Subcutaneous abdominal adipose tissue (tissue), 5 donors: ENCODE data around the gene FAM171A2.

Experiments used
- H3K27ac ChIP-seq: one replicate; pipeline ENCODE4 v1.7.0; 2013; ENCODE audit warnings: low read depth, mild to moderate bottlenecking, inconsistent platforms, low read length, moderate library complexity
- H3K27me3 ChIP-seq, 5 donors: one replicate each; pipeline ENCODE4 v1.7.0; 2013; ENCODE audit warnings: low read length in 5 of 5, inconsistent platforms in 1 of 5; ENCODE audit not compliant: control insufficient read depth in 5 of 5, insufficient read depth in 4 of 5
- H3K36me3 ChIP-seq, 5 donors: one replicate each; pipeline ENCODE4 v1.7.0; 2013; ENCODE audit warnings: low read length in 5 of 5; ENCODE audit not compliant: control insufficient read depth in 5 of 5, insufficient read depth in 5 of 5
- H3K4me1 ChIP-seq, 5 donors: one replicate each; pipeline ENCODE4 v1.7.0; 2013; ENCODE audit warnings: low read length in 5 of 5, mild to moderate bottlenecking in 3 of 5, moderate library complexity in 1 of 5; ENCODE audit not compliant: control insufficient read depth in 5 of 5, insufficient read depth in 5 of 5
- H3K4me3 ChIP-seq, 5 donors: one replicate each; pipeline ENCODE4 v1.7.0; 2013; ENCODE audit warnings: low read length in 5 of 5, low read depth in 1 of 5
- H3K9ac ChIP-seq, 5 donors: one replicate each; pipeline ENCODE4 v1.7.0; 2013; ENCODE audit warnings: low read length in 5 of 5, mild to moderate bottlenecking in 4 of 5, moderate library complexity in 3 of 5
- H3K9me3 ChIP-seq, 5 donors: one replicate each; pipeline ENCODE4 v1.7.0; 2013; ENCODE audit warnings: low read length in 5 of 5; ENCODE audit not compliant: control insufficient read depth in 5 of 5
- donor health status: healthy.
- donor health status: healthy.
- donor health status: healthy.
- donor health status: healthy.
- donor health status: healthy.

The FAM171A2 gene

GRCh38 chr17:44315760-44316731, 47.6 kb downstream of the FAM171A2 start:
- H3K27ac ChIP-seq, result no peak overlapping the region
- no peak overlapping the region for H3K4me3 ChIP-seq

DNA sequence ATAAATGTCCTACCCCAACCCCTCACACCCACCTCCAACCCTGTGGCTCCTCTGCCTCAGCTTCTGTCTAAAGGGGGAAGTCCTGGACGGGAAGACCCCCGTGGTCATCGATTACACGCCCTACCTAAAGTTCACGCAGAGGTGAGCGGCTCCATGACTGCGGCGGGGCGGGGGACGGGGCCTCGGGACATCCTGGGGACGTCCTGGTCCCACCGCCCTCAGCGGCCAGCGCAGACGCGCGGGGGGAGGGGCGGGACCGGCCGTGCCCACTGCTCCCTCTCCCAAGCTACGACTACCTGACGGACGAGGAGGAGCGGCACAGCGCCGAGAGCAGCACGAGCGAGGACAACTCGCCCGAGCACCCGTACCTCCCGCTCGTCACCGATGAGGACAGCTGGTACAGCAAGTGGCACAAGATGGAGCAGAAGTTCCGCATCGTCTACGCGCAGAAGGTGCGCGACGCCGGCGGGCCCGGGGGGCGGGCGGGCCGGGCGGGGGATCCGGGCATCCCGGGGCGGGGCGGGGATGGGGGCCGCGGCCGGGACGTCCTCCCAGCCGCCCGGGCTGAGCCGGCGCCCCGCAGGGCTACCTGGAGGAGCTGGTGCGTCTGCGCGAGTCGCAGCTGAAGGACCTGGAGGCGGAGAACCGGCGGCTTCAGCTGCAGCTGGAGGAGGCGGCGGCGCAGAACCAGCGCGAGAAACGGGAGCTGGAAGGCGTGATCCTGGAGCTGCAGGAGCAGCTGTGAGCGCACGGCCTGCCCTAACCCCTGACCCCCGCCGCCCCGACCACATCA, 48.6 kb downstream of the FAM171A2 start:
- peak overlapping the region in 1 of 5 donors; percentile 34 for H3K4me3 ChIP-seq
- peaks cover 0 to 6% (median 5%) of the 10 kb centered on the region in 5 donors for H3K4me1 ChIP-seq
- H3K9me3 ChIP-seq, result no peaks in the 10 kb centered on the region
- H3K27ac ChIP-seq, result no peak overlapping the region
- H3K9ac ChIP-seq, result no peak overlapping the region
- peaks cover 31 to 59% (median 56%) of the 10 kb centered on the region in 5 donors for H3K27me3 ChIP-seq
- H3K36me3 ChIP-seq, result peaks cover 0 to 8% (median 8%) of the 10 kb centered on the region in 5 donors

More at GRCh38 chr17:44315760-44316731, 47.6 kb downstream of the FAM171A2 start:
- Histone ChIP-seq H3K36me3 (peaks cover 0 to 18% (median 18%) of the 10 kb centered on the region in 5 donors), H3K4me1 (peaks cover 0 to 6% (median 5%) of the 10 kb centered on the region in 5 donors), H3K9me3 (no peaks in the 10 kb centered on the region), H3K9ac (no peak overlapping the region), H3K27me3 (peaks cover 31 to 56% (median 53%) of the 10 kb centered on the region in 5 donors)

DNA sequence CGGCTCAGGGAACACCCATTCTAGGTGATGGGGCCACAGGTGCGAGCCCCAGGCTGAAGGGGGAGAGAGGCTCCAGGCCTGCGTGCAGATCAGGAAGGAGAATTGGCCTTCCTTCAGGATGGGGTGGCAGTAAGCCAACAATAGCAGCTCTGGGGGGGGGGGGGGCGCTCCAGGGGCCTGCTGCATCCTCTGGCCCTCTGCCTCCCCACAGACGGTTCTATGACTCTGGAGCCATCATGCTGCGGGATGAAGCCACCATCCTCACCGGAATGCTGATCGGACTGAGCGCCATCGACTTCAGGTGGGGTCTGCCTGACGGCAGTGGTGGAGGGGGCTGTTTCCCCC, 49.2 kb downstream of the FAM171A2 start:
- Histone ChIP-seq H3K27me3 (peaks cover 34 to 65% (median 59%) of the 10 kb centered on the region in 5 donors), H3K9ac (no peak overlapping the region), H3K4me3 (no peak overlapping the region), H3K27ac (no peak overlapping the region), H3K4me1 (peaks cover 0 to 6% (median 5%) of the 10 kb centered on the region in 5 donors), H3K9me3 (no peaks in the 10 kb centered on the region), H3K36me3 (peaks cover 0 to 3% (median 2%) of the 10 kb centered on the region in 5 donors)

DNA sequence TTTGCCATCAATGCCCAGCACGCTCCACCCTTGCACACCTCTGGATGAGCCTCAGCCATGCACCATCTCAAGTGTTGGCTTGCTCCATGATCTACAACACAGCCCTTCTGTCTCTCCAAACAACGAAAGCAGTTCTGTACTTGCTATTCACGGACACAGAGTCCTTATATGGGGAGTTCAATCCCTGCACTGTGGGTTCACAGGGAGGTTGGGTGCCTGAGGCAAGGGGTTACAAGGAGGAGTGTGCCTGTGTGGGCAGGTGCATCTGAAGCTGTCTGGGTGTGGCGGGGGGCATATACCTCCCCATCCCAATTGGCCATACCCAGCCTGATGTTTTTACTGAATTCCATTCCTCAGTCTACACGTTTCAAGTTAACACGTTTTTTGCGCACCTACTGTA, 49.6 kb downstream of the FAM171A2 start:
- Histone ChIP-seq H3K4me3 (no peak overlapping the region), H3K27ac (no peak overlapping the region), H3K9me3 (no peaks in the 10 kb centered on the region), H3K4me1 (peaks cover 0 to 10% (median 6%) of the 10 kb centered on the region in 5 donors), H3K27me3 (peaks cover 35 to 67% (median 63%) of the 10 kb centered on the region in 5 donors), H3K9ac (no peak overlapping the region), H3K36me3 (no peaks in the 10 kb centered on the region)

GRCh38 chr17:44312396-44313104, 51.1 kb downstream of the FAM171A2 start:
- H3K9me3 ChIP-seq, result no peaks in the 10 kb centered on the region
- no peak overlapping the region for H3K27ac ChIP-seq
- no peak overlapping the region for H3K9ac ChIP-seq
- peaks cover 0 to 21% (median 20%) of the 10 kb centered on the region in 5 donors for H3K4me1 ChIP-seq
- peaks cover 36 to 68% (median 57%) of the 10 kb centered on the region in 5 donors for H3K27me3 ChIP-seq
- no peak overlapping the region for H3K4me3 ChIP-seq
- H3K36me3 ChIP-seq, result no peaks in the 10 kb centered on the region

GRCh38 chr17:44311562-44312181, 52.0 kb downstream of the FAM171A2 start:
- Histone ChIP-seq H3K27ac (no peak overlapping the region), H3K9ac (no peak overlapping the region), H3K9me3 (no peaks in the 10 kb centered on the region), H3K36me3 (no peaks in the 10 kb centered on the region), H3K4me1 (peaks cover 0 to 22% (median 21%) of the 10 kb centered on the region in 5 donors), H3K27me3 (peaks cover 42 to 63% (median 55%) of the 10 kb centered on the region in 5 donors), H3K4me3 (no peak overlapping the region)

GRCh38 chr17:44310609-44311376, 52.9 kb downstream of the FAM171A2 start:
- H3K4me1 ChIP-seq, result peaks cover 0 to 22% (median 21%) of the 10 kb centered on the region in 5 donors
- H3K36me3 ChIP-seq, result no peaks in the 10 kb centered on the region
- no peak overlapping the region for H3K9ac ChIP-seq
- no peak overlapping the region for H3K27ac ChIP-seq
- H3K27me3 ChIP-seq, result peaks cover 36 to 54% (median 47%) of the 10 kb centered on the region in 5 donors
- no peak overlapping the region for H3K4me3 ChIP-seq
- H3K9me3 ChIP-seq, result no peaks in the 10 kb centered on the region

- no peak overlapping the region for H3K9ac ChIP-seq
- H3K36me3 ChIP-seq, result no peaks in the 10 kb centered on the region
- H3K9me3 ChIP-seq, result no peaks in the 10 kb centered on the region
- no peak overlapping the region for H3K27ac ChIP-seq
- H3K27me3 ChIP-seq, result peaks cover 38 to 53% (median 47%) of the 10 kb centered on the region in 5 donors
- no peak overlapping the region for H3K4me3 ChIP-seq
- H3K4me1 ChIP-seq, result peaks cover 0 to 21% (median 19%) of the 10 kb centered on the region in 5 donors
Measured at GRCh38 chr17:44310188-44310587, 53.5 kb downstream of the FAM171A2 start.

DNA sequence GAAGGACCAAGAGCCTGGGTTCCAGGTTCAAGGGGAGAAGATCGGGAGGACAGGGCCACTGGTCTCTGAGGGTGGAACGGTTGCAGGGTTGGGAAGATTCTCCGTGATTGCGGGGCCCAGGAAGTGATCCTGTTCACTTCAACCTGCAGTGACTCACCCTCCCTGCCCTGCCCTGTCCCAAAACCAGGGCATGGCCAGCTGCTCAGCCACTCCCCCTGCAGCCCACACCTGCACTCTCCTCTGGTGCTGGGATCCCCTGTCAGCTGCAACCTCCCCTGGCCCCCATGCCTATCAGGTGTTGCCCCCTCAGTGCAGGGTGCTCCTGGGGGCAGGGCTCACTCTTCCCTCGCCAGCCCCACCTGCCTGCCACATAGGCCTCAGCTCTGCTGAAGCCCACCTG, 54.2 kb downstream of the FAM171A2 start:
- Histone ChIP-seq H3K4me1 (peaks cover 0 to 16% (median 14%) of the 10 kb centered on the region in 5 donors), H3K9me3 (no peaks in the 10 kb centered on the region), H3K4me3 (no peak overlapping the region), H3K27me3 (peaks cover 34 to 50% (median 41%) of the 10 kb centered on the region in 5 donors), H3K36me3 (no peaks in the 10 kb centered on the region), H3K9ac (no peak overlapping the region), H3K27ac (no peak overlapping the region)
